HG03565 (cell line): Measurements from ENCODE around the gene FANCC.

ENCODE experiments used
- ATAC-seq: cut with Tn5 transposase; IDR thresholded peaks from one replicate; pipeline ENCODE4 v1.9.1; 2021; ENCODE audit warnings: mild to moderate bottlenecking, moderate library complexity; ENCODE audit not compliant: unreplicated experiment

Gene FANCC

GRCh38 chr9:95197692-95198271 is 119.7 kb downstream of the FANCC start:
- no peak for ATAC-seq

GRCh38 chr9:95193480-95193879 is 124.0 kb downstream of the FANCC start:
- no peak for ATAC-seq

GRCh38 chr9:95193067-95193466 is 124.4 kb downstream of the FANCC start:
- ATAC-seq: no peak

GRCh38 chr9:95192631-95193030 is 124.9 kb downstream of the FANCC start:
- no peak for ATAC-seq

GRCh38 chr9:95190413-95190812 is 127.1 kb downstream of the FANCC start:
- no peak for ATAC-seq

GRCh38 chr9:95189251-95190098 is 128.0 kb downstream of the FANCC start:
- no peak for ATAC-seq

GRCh38 chr9:95188459-95188858 is 129.1 kb downstream of the FANCC start:
- no peak for ATAC-seq

GRCh38 chr9:95185956-95186355 is 131.6 kb downstream of the FANCC start:
- no peak for ATAC-seq

- no peak for ATAC-seq
Measured at GRCh38 chr9:95182854-95183563, 134.5 kb downstream of the FANCC start.

- no peak for ATAC-seq
Measured at GRCh38 chr9:95181835-95182234, 135.7 kb downstream of the FANCC start.

GRCh38 chr9:95181226-95181818 is 136.2 kb downstream of the FANCC start:
- ATAC-seq: no peak

GRCh38 chr9:95177617-95178016 is 139.9 kb downstream of the FANCC start:
- no peak for ATAC-seq

- no peak for ATAC-seq
Measured at GRCh38 chr9:95176755-95177319, 140.7 kb downstream of the FANCC start.

GRCh38 chr9:95175523-95175922 is 142.0 kb downstream of the FANCC start:
- no peak for ATAC-seq

- no peak for ATAC-seq
Measured at GRCh38 chr9:95174038-95174437, 143.5 kb downstream of the FANCC start.

- no peak for ATAC-seq
Measured at GRCh38 chr9:95171596-95171995, 145.9 kb downstream of the FANCC start.

- ATAC-seq: peak; percentile 41
Measured at GRCh38 chr9:95171001-95171400, 146.5 kb downstream of the FANCC start.

GRCh38 chr9:95167998-95168397 is 149.5 kb downstream of the FANCC start:
- ATAC-seq: no peak

GRCh38 chr9:95165004-95165403 is 152.5 kb downstream of the FANCC start:
- no peak for ATAC-seq

- peak; percentile 92 for ATAC-seq
Measured at GRCh38 chr9:95157481-95158151, 159.9 kb downstream of the FANCC start.

GRCh38 chr9:95156074-95156473 is 161.4 kb downstream of the FANCC start:
- no peak for ATAC-seq
